Calu3 (cell line): ENCODE measurements around the gene BOLA1. TPM values are rescaled to one million over a fixed set of nuclear protein-coding genes. Genes with fewer than 3 reads are reported as not detected.

Experiments
- BruUV-seq: library from RNA; stranded (reverse); fragments of 400-500 nt; replicated peaks from 2 replicates; lab custom pipeline; 2021; lab: Mats Ljungman, UMichigan
- CTCF ChIA-PET: fragments of 300-600 bp; sonication (Branson Sonifier 250); formaldehyde crosslinking; loops from one replicate; lab custom pipeline; 2022; ENCODE audit warnings: antibody characterized with exemption; lab: Charles Lee
- DNase-seq: peaks from one replicate; pipeline ENCODE4 v3.0.0; 2022
- H3K27ac Mint-ChIP-seq: one replicate; pipeline ENCODE4 v1.8.0; 2022; ENCODE audit warnings: mixed read lengths; ENCODE audit not compliant: unreplicated experiment
- H3K27me3 Mint-ChIP-seq: one replicate; pipeline ENCODE4 v1.8.0; 2022; ENCODE audit warnings: mixed read lengths; ENCODE audit not compliant: unreplicated experiment
- H3K36me3 Mint-ChIP-seq: one replicate; pipeline ENCODE4 v1.8.0; 2022; ENCODE audit warnings: mild to moderate bottlenecking, moderate library complexity, mixed read lengths; ENCODE audit not compliant: insufficient read depth, unreplicated experiment
- H3K4me1 Mint-ChIP-seq: one replicate; pipeline ENCODE4 v1.8.0; 2022; ENCODE audit warnings: mild to moderate bottlenecking, low read depth, mixed read lengths; ENCODE audit not compliant: unreplicated experiment
- H3K4me3 Mint-ChIP-seq: one replicate; pipeline ENCODE4 v1.8.0; 2022; ENCODE audit warnings: mild to moderate bottlenecking, low read depth, moderate library complexity, mixed read lengths; ENCODE audit not compliant: unreplicated experiment
- H3K9me3 Mint-ChIP-seq: one replicate; pipeline ENCODE4 v1.8.0; 2022; ENCODE audit warnings: low read depth, mixed read lengths; ENCODE audit not compliant: unreplicated experiment
- intact Hi-C: fragments of 100-400 bp; cut with micrococcal nuclease; formaldehyde crosslinking; loops from one replicate; pipeline ENCODE4 v1.10.0; 2022; ENCODE audit not compliant: unreplicated experiment
- total RNA-seq: library from RNA; stranded (reverse); gene quantifications from 2 replicates; pipeline ENCODE4 v1.2.3, GENCODE V29; 2022
- TF ChIP-seq, protein P1 (sequence below): fragments of 200-600 bp; IDR thresholded peaks from one replicate; pipeline ENCODE4 v1.8.0; 2022; ENCODE audit warnings: antibody characterized with exemption; ENCODE audit not compliant: unreplicated experiment

The BOLA1 gene
- total RNA-seq, 1 experiment from 2014 or later: 15.5 TPM

DNA sequence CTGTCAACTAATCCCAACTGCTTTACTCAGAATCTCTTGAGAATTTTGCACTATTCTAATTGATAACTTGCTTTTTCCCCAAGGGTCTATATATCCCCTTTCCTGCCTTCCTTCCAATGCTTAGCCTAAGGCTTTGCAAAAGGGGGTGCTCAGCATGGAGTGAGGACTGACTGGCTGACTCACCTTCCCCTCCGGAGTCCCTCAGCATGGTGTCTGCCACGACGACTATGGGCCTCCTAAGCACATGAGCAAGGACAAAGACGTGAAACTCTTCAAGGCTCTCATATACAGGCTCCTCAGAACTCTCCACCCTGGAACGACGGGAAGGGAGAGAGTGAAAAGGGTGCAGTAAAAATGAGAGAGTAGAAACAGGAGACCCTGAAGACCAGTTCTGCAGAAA is 50.5 kb downstream of the BOLA1 start:
- DNase-seq: no peak
- CTCF ChIA-PET: no interaction called here
- TF ChIP-seq, protein P1, sequence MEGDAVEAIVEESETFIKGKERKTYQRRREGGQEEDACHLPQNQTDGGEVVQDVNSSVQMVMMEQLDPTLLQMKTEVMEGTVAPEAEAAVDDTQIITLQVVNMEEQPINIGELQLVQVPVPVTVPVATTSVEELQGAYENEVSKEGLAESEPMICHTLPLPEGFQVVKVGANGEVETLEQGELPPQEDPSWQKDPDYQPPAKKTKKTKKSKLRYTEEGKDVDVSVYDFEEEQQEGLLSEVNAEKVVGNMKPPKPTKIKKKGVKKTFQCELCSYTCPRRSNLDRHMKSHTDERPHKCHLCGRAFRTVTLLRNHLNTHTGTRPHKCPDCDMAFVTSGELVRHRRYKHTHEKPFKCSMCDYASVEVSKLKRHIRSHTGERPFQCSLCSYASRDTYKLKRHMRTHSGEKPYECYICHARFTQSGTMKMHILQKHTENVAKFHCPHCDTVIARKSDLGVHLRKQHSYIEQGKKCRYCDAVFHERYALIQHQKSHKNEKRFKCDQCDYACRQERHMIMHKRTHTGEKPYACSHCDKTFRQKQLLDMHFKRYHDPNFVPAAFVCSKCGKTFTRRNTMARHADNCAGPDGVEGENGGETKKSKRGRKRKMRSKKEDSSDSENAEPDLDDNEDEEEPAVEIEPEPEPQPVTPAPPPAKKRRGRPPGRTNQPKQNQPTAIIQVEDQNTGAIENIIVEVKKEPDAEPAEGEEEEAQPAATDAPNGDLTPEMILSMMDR: no peak
- intact Hi-C loops: no loop called here
- Mint-ChIP-seq H3K4me1 (no peaks in the 10 kb centered on the region), H3K4me3 (no peak overlapping the region), H3K27ac (no peak overlapping the region), H3K9me3 (peaks cover 2% of the 10 kb centered on the region), H3K27me3 (no peaks in the 10 kb centered on the region), H3K36me3 (peaks cover 42% of the 10 kb centered on the region)
- BruUV-seq: no TSS peak

Other genes starting within 250 kb of the BOLA1 start
- gene FCGR1A, start 116.9 kb upstream of the BOLA1 start, total RNA-seq: not detected in 2 replicates
- gene SV2A, start 18.3 kb downstream of the BOLA1 start, total RNA-seq: 0.12 and 0.32 TPM in 2 replicates
- 167 and 188 TPM in 2 replicates for gene SF3B4, start 28.2 kb downstream of the BOLA1 start, total RNA-seq
- 32.3 and 35.7 TPM in 2 replicates for gene MTMR11, start 37.3 kb downstream of the BOLA1 start, total RNA-seq
- 34.9 and 36.6 TPM in 2 replicates for gene OTUD7B, start 111.2 kb downstream of the BOLA1 start, total RNA-seq
- gene VPS45, start 168.2 kb downstream of the BOLA1 start, total RNA-seq: 35.0 and 37.9 TPM in 2 replicates